GM21723 (cell line): ENCODE measurements around the gene MEAF6.

Experiments used
- ATAC-seq: cut with Tn5 transposase; IDR thresholded peaks from one replicate; pipeline ENCODE4 v1.9.1; 2021; ENCODE audit warnings: mild to moderate bottlenecking, moderate library complexity; ENCODE audit not compliant: unreplicated experiment

MEAF6 gene

DNA sequence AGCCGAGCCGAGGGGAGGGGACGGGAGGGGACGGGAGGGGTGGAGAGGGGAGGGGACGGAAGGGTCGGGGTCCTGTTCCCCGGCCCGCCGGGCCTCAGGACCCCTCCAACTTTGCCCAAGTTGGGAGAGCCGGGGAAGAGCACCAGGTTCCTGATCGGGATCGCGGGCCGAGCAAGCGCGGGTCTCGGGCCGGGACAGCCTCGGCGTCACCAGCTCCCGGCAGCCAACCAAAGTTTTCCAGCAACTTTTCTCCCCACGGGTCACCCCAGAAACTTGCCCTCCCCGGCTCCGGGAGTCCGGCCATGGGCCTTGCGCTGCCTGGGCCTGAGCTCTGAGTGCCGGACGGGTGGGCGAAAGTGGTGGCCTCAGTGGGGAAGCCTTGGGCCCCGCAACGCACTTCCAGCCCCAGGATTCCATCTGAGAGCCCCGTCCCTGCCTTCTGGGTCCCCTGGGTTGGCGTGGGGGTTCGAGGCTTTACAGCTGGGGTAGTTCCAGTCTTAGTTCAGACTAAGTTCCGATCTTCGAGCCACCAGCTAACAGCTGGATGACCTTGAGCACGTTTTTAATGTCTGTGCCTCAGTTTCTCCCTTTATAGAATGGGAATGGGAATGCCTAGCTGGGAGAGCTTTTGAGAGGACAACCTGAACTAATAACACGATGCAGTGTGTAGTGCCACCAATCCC is 39.7 kb downstream of the MEAF6 start:
- no peak for ATAC-seq

DNA sequence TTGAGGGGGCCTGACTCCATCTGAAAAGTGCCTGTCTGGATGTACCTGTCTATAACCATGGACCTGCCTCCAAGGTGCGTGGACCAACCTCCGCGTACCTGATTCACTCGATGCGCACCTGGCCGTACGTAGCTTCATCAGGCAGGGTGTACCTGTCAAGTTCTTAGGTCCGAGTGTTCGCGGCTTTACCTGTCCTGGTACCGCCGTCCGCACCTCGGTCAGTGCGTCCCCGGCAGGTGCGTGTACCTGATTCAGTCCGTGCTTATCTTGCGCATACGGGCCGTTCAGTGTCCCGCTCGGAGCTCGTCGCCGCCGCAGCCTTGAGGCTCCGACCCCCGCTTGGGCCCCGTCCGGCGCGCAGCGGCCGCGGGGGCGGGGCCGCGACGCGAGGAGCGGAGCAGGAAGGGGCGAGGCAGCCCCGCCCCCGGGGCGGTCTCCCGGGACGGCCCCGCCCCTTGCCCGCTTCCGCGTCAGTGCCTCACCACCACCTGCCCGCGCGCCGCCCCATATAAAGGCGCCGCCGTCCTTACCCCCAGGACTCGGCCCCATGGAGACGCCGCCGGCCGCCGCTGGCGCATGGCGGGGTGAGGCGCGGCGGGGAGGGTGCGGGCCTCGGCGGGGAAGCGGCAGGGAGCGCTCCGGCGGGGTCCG is 40.4 kb downstream of the MEAF6 start, which contains the start of gene ZC3H12A:
TSS of gene ZC3H12A (plus strand) at position 535 of the 651 bp plus-strand sequence. CDS start 917 bp downstream, outside the sequence.
- peak; percentile 42 for ATAC-seq

DNA sequence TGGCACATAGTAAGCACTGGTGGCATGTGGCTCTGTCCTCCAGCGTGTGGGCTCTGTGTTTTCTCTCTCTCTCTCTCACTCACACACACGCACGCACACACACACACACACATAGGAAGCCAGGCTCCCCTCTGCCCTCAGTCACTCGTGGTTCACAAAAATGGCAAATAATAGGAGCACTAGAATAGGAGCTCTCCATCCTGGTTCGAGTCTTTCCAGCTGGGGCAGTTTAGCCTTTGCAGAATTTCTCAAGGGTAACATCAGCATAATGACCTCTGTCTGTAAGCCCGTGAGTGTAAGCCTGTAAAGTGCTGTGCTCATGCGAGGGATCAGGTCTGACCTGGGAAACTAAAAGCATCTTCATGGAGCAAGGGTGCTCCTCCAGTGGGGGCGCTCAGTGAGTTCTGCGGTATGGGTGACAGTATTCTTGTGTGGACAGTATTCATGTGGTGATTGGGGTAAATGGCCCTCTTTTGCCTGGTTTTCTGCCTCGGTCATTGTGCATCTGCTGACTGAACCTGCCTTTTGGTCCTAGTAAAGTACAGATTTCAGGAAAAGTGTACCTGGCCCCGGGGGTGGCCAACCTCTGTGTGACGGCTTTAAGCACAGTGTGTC is 41.0 kb downstream of the MEAF6 start:
- no peak for ATAC-seq

DNA sequence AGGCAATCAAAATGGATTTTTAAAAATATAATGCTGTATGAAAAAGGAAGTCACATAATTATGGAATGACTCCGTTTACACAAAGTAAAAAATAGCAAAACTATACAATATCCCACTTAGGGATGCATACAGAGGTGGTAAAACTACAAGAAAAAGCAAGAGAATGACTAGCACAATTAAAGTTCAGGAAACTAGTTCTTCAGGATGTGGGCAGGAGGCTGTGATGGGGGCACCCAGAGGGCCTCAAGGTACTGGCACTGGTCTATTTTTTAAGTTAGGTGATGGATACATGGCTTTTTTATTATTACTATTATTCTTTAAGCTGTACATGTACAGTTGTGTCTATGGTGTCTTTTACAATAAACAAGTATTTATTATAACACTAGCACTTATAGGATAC is 41.6 kb downstream of the MEAF6 start:
- ATAC-seq = no peak

DNA sequence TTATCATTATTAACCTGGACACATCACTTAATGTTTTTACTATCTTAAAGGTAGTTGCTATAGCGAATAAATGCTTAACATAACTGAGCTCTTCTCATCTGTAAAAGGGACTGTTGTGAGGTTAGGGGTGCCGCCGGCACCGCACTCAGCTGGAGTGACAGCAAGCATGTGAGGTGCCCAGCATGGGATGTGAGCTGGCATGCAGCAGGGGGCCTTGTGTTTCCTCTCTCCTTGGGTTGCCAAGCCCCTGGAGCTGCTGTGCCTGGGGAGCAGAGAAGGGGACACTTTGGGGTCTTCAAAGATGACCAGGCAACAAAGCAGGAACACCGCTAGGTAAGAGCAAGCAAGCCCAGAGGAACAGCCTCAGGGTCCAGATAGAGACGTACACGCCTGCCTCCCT is 42.3 kb downstream of the MEAF6 start:
- ATAC-seq = no peak

DNA sequence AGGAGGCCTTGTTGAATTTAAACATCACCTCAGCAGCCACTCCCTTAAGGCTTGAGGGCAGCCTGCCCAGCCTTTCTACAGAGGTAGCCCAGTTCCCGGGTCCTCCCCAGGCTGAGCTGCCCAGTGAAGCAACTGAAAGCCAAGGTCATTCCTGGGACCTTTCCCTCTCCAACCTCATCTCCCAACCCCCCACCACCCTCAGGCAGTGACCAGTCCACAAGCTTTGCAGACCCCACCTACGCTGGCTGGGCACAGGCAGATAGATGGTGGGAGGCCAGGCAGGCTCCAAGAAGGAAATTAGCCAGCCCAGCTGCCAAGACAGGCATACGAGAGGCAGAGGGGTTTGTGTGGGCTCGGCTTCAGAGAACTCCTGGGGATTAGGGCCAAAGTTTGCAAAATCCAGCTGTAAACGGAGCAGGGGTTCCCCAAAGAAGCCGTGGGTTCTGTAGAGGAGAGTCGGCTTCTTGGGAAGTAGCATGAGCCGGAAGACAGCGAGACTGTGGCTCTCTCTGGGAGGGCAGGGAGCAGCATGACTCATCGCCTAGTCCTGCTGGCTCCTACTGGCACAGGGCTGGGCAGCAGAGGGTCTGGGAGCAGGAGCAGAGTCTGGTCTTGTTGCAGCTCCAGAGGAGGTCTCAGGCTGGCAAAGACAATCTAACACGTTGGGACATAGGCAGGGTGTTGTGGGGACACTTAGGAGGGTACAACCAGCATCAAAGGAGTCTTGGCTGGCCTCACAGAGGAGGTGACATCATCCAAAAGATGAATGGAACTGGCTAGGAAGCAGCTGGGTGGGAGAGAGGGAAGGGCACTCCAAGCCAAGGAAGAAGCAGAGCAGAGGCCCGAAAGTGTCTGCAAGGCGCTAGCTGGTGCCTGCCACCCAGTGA is 43.0 kb downstream of the MEAF6 start:
- ATAC-seq = no peak

DNA sequence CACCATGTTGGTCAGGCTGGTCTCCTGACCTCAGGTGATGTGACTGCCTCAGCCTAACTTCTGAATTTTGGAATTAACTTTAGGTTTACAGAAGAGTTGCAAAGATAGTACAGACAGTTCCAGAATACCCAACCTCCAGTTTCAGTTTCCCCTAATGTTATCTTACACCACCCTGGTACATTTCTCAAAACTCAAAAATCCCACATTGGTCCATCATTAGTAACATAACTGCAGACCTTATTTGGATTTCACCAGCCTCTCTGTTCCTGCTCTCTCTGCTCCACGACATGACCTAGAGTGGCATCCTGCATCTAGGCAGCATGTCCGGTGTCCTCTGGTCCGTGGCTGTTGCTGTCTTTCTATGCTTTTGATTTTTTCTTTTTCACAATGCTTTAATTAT is 45.2 kb downstream of the MEAF6 start:
- no peak for ATAC-seq

DNA sequence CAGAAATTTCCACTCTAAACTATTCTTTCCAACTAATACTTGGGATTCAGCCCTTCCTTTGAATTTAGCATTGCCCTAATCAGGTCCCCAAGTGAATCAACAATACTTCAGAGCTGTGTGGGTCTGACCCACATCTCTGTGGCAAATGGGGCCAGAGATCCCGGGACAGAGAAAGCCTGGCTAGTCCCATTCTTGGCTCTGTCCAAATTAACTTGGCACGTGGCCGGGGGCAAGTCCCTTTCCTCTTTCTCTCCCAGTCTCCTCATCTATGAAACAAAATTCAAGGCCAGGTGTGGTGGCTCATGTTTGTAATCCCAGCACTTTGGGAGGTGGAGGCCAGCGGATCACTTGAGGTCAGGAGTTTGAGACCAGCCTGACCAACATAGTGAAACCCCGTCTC is 46.5 kb downstream of the MEAF6 start:
- no peak for ATAC-seq

DNA sequence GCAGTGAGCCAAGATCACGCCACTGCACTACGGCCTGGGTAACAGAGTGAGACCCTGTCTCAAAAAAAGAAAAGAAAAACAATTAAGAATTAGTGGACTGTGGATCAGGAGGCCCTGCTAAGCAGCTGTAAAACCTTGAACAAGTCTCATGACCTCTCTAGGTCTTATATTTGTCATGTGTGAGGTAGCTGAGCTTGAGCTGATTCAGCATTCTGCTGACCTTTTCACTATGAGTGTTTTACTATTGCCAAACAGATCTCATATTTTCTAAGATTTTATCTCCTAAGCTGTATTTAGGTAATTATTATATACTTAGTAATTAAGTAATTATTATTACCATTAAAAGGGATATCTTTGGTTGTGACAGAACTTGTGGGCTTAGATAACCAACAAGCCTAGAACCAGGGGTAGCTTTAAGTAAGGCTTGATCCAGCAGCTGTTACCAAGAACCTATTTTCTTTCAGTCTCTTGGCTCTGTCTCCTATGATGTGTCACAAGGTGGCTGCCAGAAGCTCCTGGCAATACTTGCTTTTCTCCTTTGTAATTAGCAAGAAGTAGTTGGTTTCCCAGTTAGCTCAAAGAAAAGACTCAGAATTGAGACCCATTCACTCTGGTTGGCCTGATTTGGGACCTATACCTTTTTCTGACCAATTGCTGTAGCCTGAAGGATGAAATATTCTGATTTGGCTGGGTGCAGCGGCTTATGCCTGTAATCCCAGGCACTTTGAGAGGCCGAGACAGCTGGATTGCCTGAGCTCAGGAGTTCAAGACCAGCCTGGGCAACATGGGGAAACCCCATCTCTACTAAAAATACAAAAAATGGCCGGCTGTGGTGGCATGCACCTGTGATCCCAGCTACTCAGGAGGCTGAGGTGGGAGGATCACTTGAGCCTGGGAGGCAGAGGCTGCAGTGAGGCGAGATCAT is 48.7 kb downstream of the MEAF6 start:
- no peak for ATAC-seq

DNA sequence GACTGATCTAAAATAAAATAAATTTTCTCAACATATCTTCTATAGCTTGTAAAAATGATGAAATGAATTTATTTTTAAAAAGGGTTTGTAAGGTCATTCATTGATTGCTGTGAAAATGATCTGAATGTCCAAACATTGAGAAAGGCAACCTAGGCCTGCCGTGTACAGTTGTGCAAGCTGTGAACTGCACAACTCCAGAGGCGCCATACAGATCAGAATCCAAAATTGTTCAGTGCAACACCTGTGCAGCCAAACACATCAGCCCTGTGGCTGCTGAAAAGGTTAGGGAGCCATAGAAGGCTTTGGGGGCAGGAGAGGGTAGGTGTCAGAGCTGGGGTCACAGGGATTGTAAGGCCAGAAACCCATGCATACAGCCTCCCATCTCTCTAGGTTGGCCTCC is 50.1 kb downstream of the MEAF6 start:
- ATAC-seq = no peak

DNA sequence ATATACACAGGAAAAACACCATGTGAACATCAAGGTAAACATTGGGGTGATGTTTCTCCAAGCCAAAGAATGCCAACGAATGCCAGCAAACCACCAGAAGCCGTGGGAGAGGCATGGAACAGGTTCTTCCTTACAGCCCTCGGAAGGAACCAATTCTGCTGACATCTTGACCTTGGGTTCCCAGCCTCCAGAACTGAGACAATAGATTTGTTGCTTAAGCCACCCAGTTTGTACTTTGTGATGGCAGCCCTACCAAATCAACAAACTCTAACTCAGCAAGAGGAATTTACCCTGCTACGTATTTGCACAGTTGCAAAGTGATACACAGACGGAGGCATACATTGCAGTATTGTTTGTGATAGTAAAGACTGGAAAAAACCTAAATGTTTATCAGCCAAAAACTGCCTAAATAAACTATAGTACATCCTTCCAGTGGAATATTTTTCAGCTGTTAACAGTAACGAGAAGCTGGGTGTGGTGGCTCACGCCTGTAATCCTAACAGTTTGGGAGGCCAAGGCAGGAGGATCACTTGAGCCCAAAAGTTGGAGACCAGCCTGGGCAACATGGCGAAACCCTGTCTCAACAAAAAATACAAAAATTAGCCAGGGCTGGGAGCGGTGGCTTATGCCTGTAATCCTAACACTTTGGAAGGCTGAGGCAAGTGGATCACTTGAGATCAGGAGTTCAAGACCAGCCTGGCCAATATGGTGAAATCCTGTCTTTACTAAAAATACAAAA is 52.7 kb downstream of the MEAF6 start:
- no peak for ATAC-seq

DNA sequence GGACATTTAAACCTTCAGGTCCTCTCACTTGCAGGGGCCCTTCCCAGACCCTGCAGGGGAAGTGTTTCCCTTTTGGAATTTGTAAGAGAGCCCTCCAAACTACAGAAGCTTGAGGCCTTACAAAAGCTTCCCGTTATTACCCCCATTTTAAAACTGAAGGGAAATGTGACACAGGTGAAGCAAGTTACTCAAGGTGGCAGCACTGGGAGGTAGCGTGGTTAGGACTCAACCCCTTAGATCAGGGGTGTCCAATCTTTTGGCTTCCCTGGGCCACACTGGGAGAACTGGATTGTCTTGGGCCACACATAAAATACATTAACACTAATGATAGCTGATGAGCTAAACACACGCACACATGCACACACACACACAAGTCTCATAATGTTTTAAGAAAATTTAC is 56.0 kb downstream of the MEAF6 start:
- no peak for ATAC-seq

DNA sequence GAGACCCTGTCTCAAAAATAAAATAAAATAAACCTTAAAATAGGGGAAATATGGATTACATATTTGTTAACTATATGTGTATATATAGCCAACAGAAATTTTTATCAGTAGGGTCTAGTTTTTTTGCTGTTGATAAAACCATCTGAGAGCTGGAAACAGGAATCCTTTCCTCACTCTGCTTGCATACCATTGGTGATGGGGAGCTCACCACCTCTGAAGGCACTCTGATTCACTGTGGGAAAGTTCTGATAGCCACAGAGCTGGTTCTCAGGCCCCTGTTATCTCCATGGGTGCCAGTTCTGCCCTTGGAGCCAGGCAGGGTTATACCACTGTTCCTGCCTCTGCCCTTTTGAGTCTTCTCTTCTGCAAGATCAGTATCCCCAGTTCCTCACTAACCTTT is 58.0 kb downstream of the MEAF6 start:
- no peak for ATAC-seq

DNA sequence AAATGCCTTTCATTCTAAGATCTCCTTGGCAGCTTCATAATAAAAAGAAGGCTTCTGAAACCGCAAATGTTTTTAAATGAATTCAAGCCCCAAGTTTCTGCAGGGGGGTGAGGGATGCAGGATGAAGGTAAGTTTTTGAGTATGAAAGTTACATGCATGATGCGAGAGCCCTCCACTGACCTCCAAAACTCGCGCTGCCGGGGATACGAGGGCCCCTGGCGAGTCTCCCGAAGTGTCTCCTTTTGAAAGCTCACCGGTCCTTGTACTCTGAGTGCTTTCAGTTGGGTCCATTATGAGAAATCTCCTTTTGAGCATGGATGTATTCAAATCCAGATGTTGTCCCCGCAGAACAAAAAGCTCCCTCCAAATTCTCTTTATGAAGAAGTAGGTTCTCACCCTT is 59.0 kb downstream of the MEAF6 start:
- no peak for ATAC-seq

DNA sequence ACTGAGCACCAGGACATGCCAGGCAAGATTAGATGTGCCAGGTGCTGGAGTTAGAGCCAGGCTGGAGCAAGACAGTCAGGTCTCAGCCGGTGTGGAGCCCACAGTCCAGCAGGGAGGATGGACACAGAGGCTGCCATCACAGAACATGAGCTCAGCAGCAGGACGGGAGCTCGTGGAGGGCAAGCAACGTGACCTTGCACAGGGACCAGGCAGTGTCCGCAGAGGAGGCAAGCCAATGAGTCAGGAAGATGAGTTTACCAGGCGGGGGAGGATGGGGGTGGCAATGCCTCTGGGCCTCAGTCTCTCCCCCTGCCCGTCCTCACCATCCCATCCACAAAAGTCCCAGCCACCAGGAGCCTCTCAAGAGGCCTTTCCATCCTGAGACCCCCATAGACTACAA is 60.9 kb downstream of the MEAF6 start:
- no peak for ATAC-seq

DNA sequence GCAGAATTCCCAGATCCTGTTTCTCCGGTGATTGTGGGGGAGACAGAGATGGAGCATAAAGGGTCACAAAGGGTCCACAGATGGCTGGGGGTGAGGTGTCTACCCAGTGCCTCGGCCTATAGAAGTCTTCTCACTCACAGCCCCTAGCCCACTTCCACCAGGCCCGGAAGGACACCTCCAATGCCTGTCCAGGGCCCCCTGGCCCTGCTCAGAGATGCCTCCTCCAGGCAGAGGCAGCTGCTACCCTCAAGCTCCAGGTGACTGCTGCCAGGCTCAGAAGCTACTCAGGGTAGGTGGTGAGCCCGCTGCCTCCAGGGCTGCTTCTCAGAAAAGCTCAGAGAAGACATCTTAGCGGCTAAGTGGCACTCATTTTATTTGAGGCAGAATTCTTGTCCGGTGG is 62.1 kb downstream of the MEAF6 start:
- ATAC-seq = no peak

DNA sequence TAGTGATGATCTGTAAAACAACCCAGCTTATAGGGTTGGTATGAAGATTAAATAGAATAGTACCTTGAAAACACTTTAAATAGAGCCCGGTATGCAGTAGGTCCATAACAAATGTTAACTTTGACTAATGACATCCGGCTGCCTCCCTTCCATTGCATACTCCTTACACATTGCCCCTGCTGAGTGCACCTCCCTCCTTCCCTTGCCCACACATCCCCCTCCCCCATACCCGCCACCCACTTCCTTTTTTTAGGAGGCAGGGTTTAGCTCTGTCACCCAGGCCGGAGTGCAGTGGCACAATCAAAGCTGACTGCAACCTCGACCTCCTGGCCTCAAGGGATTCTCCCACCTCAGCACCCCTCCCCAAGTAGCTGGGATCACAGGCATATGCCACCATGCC is 64.6 kb downstream of the MEAF6 start:
- no peak for ATAC-seq

DNA sequence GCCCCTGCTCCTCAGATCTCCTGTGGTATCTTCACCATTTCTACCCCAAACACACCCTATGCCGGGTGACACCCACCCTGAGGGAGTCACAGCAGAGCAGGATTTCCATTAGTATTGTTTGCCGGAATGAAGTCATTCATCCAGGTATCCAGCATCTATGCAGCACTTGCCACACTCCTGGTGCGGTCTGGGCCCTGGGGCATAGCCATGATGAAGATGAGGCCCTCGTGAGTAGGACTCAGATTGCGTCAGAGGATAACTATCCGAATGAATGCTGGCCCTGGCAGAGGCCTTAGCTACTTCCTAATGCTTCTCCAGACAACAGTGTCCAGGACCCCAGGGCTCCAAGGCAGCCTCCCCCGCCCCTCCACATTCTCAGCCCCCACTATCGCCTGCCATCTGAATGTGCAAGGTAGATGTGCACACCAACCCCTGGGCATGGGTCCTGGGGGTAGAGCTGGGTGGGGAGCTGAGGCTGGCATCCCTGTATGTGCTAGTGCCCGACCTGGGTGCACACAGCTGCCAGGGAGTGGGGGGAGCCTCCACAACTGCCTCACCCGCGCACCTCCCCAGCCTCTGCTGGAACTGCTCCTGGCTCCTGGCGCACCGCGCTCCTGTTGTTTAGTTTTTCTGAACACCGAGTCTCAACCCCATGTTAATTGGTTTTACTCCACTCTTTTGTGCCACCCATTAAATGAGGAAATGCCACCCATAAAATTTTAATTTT is 65.7 kb downstream of the MEAF6 start:
- no peak for ATAC-seq

DNA sequence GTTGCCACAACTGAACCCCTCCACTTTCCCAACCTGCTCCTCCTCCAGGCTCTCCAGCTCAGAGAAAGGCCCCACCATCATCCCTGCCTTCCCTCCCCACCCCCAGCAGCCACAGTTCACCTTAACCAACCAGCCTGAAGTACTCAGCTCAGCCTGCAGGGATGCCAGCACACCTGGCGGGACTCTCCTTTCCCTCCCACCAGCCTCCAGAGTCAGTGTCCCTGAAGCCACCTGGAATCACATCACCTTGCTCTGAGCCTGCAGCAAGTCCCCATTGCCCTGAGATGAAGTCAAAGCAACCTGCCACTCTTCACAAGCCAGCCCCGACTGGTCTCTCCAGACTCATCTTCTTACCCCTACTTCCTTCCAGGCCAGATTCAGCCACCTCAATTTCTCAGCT is 66.4 kb downstream of the MEAF6 start:
- no peak for ATAC-seq
